ENCODE data around the gene CDH1. TPM values are rescaled to one million over a fixed set of nuclear protein-coding genes. Genes with fewer than 3 reads are reported as not detected.

Gene CDH1
- total RNA-seq, 1 donor from 2014 or later, result 0.36 TPM

DNA sequence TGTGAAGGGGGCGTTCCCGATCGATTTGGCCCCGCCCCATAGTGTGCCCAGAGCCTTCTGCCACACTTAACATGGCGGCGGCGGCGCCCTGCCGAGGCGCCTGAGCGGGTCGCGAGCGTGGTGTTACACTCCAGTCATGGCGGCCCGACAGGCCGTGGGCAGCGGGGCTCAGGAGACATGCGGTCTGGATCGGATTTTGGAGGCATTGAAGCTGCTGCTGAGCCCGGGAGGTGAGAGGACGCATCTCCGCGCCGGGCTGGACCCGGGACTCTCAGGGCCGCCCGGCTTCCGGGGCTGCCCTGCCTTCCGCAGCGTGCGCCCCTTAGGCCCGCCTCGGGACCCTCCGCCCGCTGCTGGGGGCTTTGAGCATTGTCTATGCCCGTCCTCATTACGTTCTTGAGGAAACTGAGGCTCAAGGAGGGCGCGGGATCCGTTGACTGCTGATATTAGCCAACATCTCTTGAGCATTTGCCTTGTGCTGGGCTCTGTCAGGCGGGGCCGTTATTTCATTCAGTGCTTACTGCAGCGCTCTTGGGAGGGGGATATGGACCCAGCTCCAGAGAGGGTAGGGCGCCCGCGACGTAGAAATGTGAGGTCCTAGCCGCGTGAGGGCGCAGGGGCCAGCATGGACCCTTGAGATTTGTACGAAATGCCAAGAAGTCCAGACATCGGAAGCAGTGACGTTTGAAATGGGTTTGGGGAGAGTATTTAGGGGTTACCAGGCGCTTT lies 106.6 kb downstream of the CDH1 start, which contains the start of gene TANGO6:
Gene TANGO6 (plus strand): TSS at position 50 of the 729 bp plus-strand sequence. CDS start 87 bp downstream, at position 137.
- intact Hi-C loops (cut with micrococcal nuclease), result loop anchor here (2.0 kb wide), 3 partner anchors 263 to 315 kb away; partner anchors contain the start of genes CHTF8 and UTP4

- intact Hi-C loops (cut with micrococcal nuclease), result no loop called here
These were observed 107.1 kb downstream of the CDH1 start for GRCh38 chr16:68844211-68844564.

DNA sequence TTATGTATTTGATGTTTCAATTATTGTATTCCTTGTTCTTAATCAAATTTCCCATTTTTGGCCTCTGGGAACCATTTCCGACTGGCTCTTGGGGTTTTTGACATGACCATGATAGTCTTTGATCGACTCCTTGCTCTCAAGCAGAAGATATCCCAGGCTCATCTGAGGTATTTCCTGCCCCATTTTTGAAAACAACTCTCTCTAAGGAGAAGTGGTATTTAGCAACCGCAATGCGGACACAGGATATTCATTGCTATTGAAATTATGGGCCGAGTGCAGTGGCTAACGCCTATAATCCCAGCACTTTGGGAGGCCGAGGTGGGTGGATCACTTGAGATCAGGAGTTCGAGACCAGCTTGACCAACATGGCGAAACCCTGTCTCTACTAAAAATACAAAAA lies 111.7 kb downstream of the CDH1 start:
- intact Hi-C loops (cut with micrococcal nuclease), result no loop called here

DNA sequence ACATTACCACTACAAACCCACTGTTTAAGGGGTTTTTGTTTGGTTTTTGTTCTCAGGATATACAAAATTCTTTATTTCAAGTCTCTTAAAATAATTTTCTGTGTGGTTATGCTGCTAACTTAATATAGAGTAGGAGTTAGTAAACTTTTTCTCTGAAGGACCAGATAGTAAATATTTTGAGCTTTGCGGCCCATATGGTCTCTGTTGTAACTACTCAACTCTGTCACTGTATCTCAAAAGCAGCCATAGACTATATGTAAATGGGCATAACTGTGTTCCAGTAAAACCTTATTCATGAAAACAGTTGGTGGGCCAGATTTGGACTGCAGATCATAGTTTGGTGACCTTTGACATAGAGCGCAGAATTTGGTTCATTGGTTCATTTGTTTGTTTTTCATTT lies 113.4 kb downstream of the CDH1 start:
- intact Hi-C loops (cut with micrococcal nuclease), result no loop called here

GRCh38 chr16:68851601-68852000 lies 114.5 kb downstream of the CDH1 start:
- intact Hi-C loops (cut with micrococcal nuclease), result no loop called here

DNA sequence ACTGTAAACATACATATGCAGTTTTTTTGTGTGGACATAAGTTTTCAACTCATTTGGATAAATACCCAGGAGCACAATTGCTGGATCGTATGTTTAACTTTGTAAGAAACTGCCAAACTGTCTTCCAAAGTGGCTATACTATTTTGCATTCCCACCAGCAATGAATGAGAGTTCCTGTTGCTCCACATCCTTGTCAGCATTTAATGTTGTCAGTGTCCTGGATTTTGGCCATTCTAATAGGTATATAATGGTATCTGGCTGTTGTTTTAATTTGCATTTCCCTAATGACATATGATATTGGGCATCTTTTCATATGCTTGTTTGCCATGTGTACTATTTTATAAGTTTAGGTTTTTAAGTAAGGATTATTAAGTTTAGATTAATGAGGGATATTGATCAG lies 120.4 kb downstream of the CDH1 start:
- intact Hi-C loops (cut with micrococcal nuclease), result no loop called here

DNA sequence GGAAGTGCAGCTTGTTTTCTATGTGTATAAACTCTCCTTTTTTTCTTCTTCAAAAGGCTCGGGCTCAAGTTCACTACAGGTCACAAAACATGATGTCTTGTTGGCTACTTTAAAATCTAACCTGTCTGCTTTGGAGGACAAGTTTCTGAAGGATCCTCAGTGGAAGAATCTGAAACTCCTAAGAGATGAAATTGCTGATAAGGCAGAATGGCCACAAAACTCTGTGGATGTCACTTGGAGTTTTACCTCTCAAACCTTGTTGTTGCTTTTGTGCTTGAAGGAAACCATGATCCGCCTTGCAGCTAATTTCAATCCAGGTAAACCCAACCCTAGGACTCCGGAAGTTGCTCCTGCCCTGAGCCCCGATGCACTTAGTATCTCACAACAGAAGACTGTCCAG lies 122.7 kb downstream of the CDH1 start:
- intact Hi-C loops (cut with micrococcal nuclease), result no loop called here

DNA sequence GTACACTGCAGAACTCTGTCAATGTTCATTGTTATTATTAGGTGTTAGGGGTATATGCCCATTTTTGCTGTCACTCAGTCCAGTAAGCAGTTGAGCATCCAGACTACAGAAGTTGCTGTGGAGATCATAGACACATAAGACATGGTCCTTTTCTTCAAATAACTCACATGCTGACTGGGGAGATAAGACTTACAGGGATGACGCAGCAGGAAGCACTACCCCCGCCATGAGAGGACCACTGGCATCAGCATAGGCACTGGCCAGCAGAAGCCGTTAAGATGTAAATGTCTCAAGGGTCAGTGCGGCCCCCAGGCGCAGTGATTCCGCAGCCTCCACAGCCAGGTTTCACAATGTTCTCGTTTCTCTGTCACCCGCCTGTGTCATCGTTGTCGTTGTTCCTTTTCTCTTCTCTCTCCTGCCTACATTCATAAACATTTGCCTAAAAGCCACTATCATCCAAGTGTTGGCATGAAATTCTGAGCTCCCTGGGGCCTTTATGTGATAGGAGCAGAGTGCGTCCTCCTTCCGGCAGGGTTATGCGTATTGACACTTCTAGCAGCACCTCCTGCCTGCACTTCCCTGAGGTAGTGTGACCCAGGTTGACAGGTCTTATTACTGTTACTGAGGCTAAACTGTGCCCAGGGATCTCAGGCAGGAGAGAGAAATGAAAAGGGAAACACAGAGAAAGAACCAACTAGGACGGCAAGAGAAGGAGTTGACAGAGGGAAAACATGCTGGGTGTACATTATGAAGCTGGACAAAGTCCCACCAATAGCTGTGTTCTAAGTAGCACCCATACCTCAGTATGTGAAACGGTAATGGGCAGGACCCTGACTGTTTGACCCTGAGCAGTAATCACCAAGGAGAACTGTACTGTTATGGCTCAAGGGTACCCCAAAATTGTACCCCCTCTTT lies 124.1 kb downstream of the CDH1 start:
- intact Hi-C loops (cut with micrococcal nuclease), result no loop called here

DNA sequence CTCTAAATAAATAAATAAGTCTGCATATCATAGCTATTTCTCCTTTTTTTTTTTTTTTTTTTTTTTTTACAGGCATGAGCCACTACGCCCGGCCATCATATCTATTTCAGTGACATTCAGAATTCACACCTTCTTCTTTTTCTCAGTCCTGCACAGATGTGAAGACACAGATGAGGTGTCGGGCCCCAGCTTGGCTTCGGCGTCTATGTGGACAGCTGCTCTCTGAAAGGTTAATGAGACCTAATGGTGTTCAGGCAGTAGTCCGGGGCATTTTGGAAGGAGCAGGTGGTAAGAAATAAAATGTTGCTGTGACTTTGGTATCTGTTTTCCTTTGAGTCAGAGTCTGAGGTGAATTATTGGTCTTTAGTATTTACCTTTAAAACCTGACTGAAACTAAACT lies 129.8 kb downstream of the CDH1 start:
- intact Hi-C loops (cut with micrococcal nuclease), result no loop called here

DNA sequence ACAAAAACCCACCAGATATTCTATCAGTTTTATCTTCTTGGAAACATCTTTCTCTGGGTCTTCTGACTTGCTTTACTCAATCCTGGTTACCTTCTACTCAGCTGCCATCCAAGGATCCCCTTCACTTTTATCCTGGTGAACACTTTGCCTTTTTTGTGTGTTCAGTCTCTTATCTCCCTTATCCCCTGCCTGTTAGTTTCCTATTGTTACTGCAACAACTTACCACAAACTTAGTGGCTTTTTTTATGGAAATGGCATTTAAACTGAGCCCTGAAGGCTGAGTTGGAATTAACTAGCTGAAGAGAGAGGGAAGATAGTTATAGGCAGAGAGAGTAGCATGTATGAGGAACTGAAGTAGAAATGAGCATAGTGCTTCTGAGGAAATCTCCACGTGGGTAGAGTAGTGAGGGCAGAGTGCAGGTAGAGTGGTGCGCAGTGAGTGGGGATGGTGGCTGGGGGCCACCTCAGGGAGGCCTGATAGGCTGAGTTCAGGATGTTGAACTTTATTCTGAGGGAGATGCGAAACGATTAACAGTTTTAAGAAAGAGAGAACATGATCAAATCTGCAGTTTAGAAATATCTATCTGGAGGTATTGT lies 132.5 kb downstream of the CDH1 start:
- intact Hi-C loops (cut with micrococcal nuclease), result no loop called here

GRCh38 chr16:68873635-68874471 lies 136.8 kb downstream of the CDH1 start:
- intact Hi-C loops (cut with micrococcal nuclease), result no loop called here

DNA sequence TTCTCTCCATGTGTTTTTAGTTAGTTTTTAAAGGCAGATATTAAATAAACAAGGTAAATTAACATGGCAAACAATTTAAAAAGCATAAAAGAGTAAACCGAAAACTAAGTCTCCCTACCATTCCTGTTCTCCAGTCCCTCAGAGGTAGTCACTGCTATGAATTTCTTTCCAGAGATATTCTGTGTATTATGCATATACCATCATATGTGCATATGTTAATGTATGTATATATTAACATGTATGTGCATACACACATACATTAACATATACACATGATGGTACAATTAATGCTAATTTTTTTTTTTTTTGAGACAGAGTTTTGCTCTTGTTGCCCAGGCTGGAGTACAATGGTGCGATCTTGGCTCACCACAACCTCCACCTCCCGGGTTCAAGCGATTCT lies 138.8 kb downstream of the CDH1 start:
- intact Hi-C loops (cut with micrococcal nuclease), result no loop called here

- intact Hi-C loops (cut with micrococcal nuclease), result no loop called here
These were observed 146.6 kb downstream of the CDH1 start for GRCh38 chr16:68883685-68884084.

GRCh38 chr16:68884401-68884800 lies 147.3 kb downstream of the CDH1 start:
- intact Hi-C loops (cut with micrococcal nuclease), result no loop called here

Other genes with a start within 250 kb of the CDH1 start
- 27.2 and 27.9 TPM in 2 replicates for gene ZFP90, start 198.0 kb upstream of the CDH1 start, total RNA-seq
- gene CDH3, start 92.0 kb upstream of the CDH1 start, total RNA-seq, result 0.23 and 0.45 TPM in 2 replicates
- gene TANGO6, start 106.2 kb downstream of the CDH1 start, total RNA-seq, result 24.6 and 25.3 TPM in 2 replicates

Data from T-helper 2 cell treated with Interferon-gamma antibody and Interleukin-4, amounts not matched to agents 100 ng/mL and 5 ng/mL, for 36 hours (primary cell).